ENCODE measurements around the gene ZNF888. TPM values are rescaled to one million over a fixed set of nuclear protein-coding genes. Genes with fewer than 3 reads are reported as not detected.

Gene ZNF888
- total and polyA plus RNA-seq, 9 of the 15 experiments (the other 6 are each of a cell fraction or from before 2014, with no cell fraction given) = 1.6 to 13.3 (median 9.9) TPM

DNA sequence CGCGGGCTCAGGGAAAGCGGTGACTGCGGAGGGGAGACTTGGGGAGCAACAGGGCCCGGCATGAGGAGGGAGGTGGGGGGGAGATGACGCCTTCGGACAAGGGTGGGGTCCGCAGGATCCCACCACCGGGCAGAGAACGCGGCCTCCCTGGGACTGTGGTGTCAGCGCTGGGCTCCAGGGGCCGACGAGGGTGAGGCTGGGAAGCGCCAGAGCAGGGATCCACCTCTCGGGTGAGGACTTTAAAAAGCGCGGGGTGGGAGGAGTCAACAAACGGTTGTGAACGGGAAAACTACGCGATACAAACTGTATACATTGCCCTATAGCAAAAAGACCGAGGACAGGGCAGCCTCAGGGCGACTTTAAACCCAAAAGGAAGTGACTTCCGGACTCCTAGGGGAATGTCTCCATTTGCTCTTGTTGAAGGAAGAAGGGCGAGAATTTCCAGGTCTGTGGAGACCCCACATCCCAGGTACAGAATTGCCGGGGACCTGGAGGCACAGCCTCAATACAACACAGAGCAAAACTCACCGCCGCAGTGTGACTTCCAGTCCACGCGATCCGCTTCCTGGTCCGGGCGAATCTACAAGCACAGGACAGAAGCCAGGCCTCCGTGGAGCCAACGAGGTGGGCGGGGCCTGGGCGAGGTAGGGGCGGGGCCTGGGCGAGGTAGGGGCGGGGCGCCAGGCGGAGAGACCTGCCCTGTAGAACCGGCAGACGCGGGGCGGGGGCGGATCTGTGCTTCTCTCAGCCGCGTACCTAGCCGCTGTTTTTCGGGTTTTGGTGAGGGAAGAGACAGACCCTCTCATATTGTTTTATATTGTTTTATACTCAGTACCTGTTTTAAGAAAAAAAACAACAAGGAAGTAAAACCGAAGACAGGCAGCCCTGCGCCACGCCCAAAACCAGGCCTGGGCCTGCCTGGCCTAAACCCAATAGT lies at the start of gene ZNF888 (continued):
- TF ChIP-seq ELF4 (CRISPR knock-in tag; IDR thresholded peaks at IDR 0.05) (no peak; the same call in 1 of the 2 replicates), SMAD1 (IDR thresholded peaks at IDR 0.05; ENCODE audit: low read depth, low read length, partially characterized antibody) (no peak), CXXC5 (CRISPR knock-in tag; IDR thresholded peaks at IDR 0.05) (no peak; the same call in 1 of the 2 replicates), KDM5B (IDR thresholded peaks at IDR 0.05; ENCODE audit: insufficient replicate concordance, low read depth, low read length) (peak; percentile 65), ELF1 (tag; IDR thresholded peaks at IDR 0.05) (peak; percentile 78), RBM22 (IDR thresholded peaks at IDR 0.05; ENCODE audit: low read depth, low read length, poor library complexity, severe bottlenecking) (peak; percentile 65), ARID1B (IDR thresholded peaks at IDR 0.05) (0 out of 2 replicates have a peak, but pooled peaks have one; percentile 14), HNRNPUL1 (IDR thresholded peaks at IDR 0.05; ENCODE audit: low read length) (0 out of 2 replicates have a peak, but pooled peaks have one; percentile 49)

DNA sequence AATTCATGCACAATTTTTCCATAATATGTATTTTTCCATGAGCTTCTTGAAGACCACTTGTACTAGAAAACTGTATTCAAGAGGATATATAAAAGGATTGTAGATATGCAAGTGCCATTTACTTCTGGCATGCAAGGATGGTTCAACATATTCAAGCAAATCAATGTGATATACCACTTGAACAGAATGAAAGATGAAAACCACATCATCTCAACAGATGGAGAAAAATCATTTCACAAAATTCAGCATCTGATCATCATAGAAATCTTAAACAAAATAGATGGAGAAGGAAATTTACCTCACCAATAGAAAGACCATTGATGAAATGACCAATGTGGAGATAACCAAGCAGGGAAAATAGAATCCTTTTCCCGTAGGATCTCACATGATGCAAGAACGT lies 44.5 kb upstream of the ZNF888 start:
- DNase-seq (ENCODE audit: extremely low read depth in 1 of 4, low spot score in 3 of 4) (no peak), ATAC-seq (no peak), FAIRE-seq (no peak)
- CTCF ChIA-PET (ENCODE audit: low intra/inter-chr PET ratio) = no interaction called here
- no peak overlapping the region for H3K4me2 ChIP-seq (ENCODE audit: insufficient read depth, low read length)
- no peaks in the 10 kb centered on the region for H3K9me1 ChIP-seq (ENCODE audit: control insufficient read depth, insufficient read depth, low read length)
- POLR2A ChIA-PET = no interaction called here
- H3K27ac ChIP-seq (ENCODE audit: extremely low read depth, low read depth, low read length) = no peak overlapping the region
- H3K4me3 ChIP-seq = no peak overlapping the region
- peaks cover 17% of the 10 kb centered on the region for H3K9me3 ChIP-seq (replicated peaks; ENCODE audit: control insufficient read depth, insufficient read depth, low read depth, low read length)
- H3K9ac ChIP-seq (ENCODE audit: insufficient read depth in 1 of 2, low read depth in 2 of 2, low read length in 2 of 2) = no peak overlapping the region
- H3K36me3 ChIP-seq (ENCODE audit: control insufficient read depth, insufficient read depth, low read length) = peaks cover 3% of the 10 kb centered on the region; the same call in 1 of the 3 replicates
- H3K79me2 ChIP-seq (ENCODE audit: control insufficient read depth, insufficient read depth, low read length) = no peaks in the 10 kb centered on the region
- BruUV-seq (replicated peaks) = no TSS peak
- no peak overlapping the region for H2AFZ ChIP-seq (ENCODE audit: low read depth, low read length)
- peaks cover 6 to 7% of the 10 kb centered on the region in 2 experiments; a peak in 3 of 5 replicates for H3K4me1 ChIP-seq (replicated peaks in 1 of 2; ENCODE audit: control insufficient read depth in 2 of 2, insufficient read depth in 2 of 2, low read length in 2 of 2)
- 18% methylated on average over 2 of the region's 2 CpGs for WGBS (ENCODE audit: insufficient coverage, low coverage, missing lambda C conversion rate)
- in situ Hi-C loops (cut with MboI) = no loop called here
- intact Hi-C loops (cut with micrococcal nuclease) = no loop called here
- H3K27me3 ChIP-seq (ENCODE audit: control insufficient read depth in 2 of 2, insufficient read depth in 2 of 2, low read length in 2 of 2) = no peaks in the 10 kb centered on the region
- no peaks in the 10 kb centered on the region for H4K20me1 ChIP-seq (replicated peaks; ENCODE audit: control insufficient read depth, insufficient read depth, low read length)
- no peak for TF ChIP-seq ZNF77 (CRISPR knock-in tag; IDR thresholded peaks at IDR 0.05)
- no peak for TF ChIP-seq SREBF1 (IDR thresholded peaks at IDR 0.05; ENCODE audit: borderline replicate concordance, low read depth, low read length)
- TF ChIP-seq ZNF324 (CRISPR knock-in tag; IDR thresholded peaks at IDR 0.05) = peak; percentile 95
- 0 out of 2 replicates have a peak, but pooled peaks have one; percentile 5 for TF ChIP-seq CBX5 (IDR thresholded peaks at IDR 0.05; ENCODE audit: borderline replicate concordance, low read depth)
- TF ChIP-seq MYC (IDR thresholded peaks at IDR 0.05; ENCODE audit: low read depth, low read length) = no peak
- TF ChIP-seq MYC (CRISPR knock-in tag; IDR thresholded peaks at IDR 0.05; ENCODE audit: borderline replicate concordance, low read depth) = no peak
- TF ChIP-seq, protein P1, sequence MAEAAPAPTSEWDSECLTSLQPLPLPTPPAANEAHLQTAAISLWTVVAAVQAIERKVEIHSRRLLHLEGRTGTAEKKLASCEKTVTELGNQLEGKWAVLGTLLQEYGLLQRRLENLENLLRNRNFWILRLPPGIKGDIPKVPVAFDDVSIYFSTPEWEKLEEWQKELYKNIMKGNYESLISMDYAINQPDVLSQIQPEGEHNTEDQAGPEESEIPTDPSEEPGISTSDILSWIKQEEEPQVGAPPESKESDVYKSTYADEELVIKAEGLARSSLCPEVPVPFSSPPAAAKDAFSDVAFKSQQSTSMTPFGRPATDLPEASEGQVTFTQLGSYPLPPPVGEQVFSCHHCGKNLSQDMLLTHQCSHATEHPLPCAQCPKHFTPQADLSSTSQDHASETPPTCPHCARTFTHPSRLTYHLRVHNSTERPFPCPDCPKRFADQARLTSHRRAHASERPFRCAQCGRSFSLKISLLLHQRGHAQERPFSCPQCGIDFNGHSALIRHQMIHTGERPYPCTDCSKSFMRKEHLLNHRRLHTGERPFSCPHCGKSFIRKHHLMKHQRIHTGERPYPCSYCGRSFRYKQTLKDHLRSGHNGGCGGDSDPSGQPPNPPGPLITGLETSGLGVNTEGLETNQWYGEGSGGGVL (CRISPR knock-in tag; IDR thresholded peaks at IDR 0.05) = no peak
- no peak for TF ChIP-seq BCL6 (CRISPR knock-in tag; IDR thresholded peaks at IDR 0.05)
- TF ChIP-seq ZNF445 (CRISPR knock-in tag; IDR thresholded peaks at IDR 0.05; ENCODE audit: low read depth) = 0 out of 2 replicates have a peak, but pooled peaks have one; percentile 75
- TF ChIP-seq, protein P2, sequence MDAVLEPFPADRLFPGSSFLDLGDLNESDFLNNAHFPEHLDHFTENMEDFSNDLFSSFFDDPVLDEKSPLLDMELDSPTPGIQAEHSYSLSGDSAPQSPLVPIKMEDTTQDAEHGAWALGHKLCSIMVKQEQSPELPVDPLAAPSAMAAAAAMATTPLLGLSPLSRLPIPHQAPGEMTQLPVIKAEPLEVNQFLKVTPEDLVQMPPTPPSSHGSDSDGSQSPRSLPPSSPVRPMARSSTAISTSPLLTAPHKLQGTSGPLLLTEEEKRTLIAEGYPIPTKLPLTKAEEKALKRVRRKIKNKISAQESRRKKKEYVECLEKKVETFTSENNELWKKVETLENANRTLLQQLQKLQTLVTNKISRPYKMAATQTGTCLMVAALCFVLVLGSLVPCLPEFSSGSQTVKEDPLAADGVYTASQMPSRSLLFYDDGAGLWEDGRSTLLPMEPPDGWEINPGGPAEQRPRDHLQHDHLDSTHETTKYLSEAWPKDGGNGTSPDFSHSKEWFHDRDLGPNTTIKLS (IDR thresholded peaks at IDR 0.05; ENCODE audit: borderline replicate concordance, low read depth) = no peak
- peak in 1 of 2 experiments; percentile 31; a peak in 1 of 4 replicates for TF ChIP-seq TRIM24 (IDR thresholded peaks at IDR 0.05)
